Measurements from ENCODE around the gene SCGN. TPM values are rescaled to one million over a fixed set of nuclear protein-coding genes. Genes with fewer than 3 reads are reported as not detected.

SCGN gene
- polyA plus RNA-seq, 1 donor (not counting 4 experiments of a cell fraction or from before 2014, with no cell fraction given), result not detected

DNA sequence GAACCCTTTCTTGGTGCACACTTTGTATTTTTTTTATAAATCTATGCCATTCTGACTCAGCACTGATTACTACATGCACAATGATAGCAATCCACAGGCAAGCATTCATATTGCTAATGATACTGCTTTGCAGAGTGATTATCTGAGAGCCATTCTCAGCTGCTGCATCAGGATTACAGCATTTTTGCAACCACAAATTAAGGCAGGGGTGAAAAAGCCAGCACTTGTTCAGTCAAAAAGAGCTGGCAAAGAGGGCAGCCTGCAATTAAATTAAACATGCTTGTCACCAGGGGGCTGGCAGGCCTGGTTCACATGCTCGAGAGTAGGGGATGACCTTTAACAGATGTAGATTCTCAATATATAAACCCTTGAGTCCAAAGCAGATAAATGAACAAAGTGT lies 61.8 kb downstream of the SCGN start:
- no peak overlapping the region for H3K27ac ChIP-seq (ENCODE audit: control insufficient read depth, insufficient read depth, low read length)
- no peak overlapping the region for H3K4me2 ChIP-seq (ENCODE audit: control insufficient read depth, extremely low read depth, insufficient read depth, low read depth, low read length)
- DNase-seq (ENCODE audit: low read depth, low spot score) (no peak), FAIRE-seq (no peak)
- no peaks in the 10 kb centered on the region for H3K36me3 ChIP-seq (ENCODE audit: control insufficient read depth in 2 of 2, extremely low read depth in 1 of 2, insufficient read depth in 2 of 2, low read length in 2 of 2)
- no peaks in the 10 kb centered on the region for H3K9me1 ChIP-seq (ENCODE audit: control insufficient read depth, extremely low read depth, insufficient read depth, low read length)
- H3K9me3 ChIP-seq (ENCODE audit: control insufficient read depth, low read depth, low read length), result no peaks in the 10 kb centered on the region
- no peak for TF ChIP-seq EZH2 (IDR thresholded peaks at IDR 0.05; ENCODE audit: low read length)
- TF ChIP-seq, protein P1, sequence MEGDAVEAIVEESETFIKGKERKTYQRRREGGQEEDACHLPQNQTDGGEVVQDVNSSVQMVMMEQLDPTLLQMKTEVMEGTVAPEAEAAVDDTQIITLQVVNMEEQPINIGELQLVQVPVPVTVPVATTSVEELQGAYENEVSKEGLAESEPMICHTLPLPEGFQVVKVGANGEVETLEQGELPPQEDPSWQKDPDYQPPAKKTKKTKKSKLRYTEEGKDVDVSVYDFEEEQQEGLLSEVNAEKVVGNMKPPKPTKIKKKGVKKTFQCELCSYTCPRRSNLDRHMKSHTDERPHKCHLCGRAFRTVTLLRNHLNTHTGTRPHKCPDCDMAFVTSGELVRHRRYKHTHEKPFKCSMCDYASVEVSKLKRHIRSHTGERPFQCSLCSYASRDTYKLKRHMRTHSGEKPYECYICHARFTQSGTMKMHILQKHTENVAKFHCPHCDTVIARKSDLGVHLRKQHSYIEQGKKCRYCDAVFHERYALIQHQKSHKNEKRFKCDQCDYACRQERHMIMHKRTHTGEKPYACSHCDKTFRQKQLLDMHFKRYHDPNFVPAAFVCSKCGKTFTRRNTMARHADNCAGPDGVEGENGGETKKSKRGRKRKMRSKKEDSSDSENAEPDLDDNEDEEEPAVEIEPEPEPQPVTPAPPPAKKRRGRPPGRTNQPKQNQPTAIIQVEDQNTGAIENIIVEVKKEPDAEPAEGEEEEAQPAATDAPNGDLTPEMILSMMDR (optimal IDR thresholded peaks at IDR 0.05 in 1 of 3, IDR thresholded peaks at IDR 0.05 in 1 of 3, conservative IDR thresholded peaks at IDR 0.05 in 1 of 3; ENCODE audit: extremely low read depth in 1 of 3, insufficient read depth in 2 of 3, low read length in 3 of 3), result no peak
- H2AFZ ChIP-seq (ENCODE audit: control insufficient read depth, low read length), result no peak overlapping the region
- no peak overlapping the region for H3K4me3 ChIP-seq (ENCODE audit: control insufficient read depth in 2 of 3, extremely low read depth in 1 of 3, insufficient read depth in 2 of 3, low read depth in 1 of 3, low read length in 3 of 3)
- H3K4me1 ChIP-seq (ENCODE audit: control insufficient read depth, extremely low read depth, insufficient read depth, low read length), result no peaks in the 10 kb centered on the region
- H4K20me1 ChIP-seq (ENCODE audit: control insufficient read depth, extremely low read depth, insufficient read depth, low read length), result no peaks in the 10 kb centered on the region
- H3K27me3 ChIP-seq (ENCODE audit: control insufficient read depth, extremely low read depth, insufficient read depth, low read length), result no peaks in the 10 kb centered on the region
- dilution Hi-C loops (cut with MboI; ENCODE audit: extremely low pct_ligation_motif_present, low sequenced_read_pairs), result no loop called here
- no peaks in the 10 kb centered on the region for H3K79me2 ChIP-seq (ENCODE audit: control insufficient read depth, insufficient read depth, low read length)
- H3K9ac ChIP-seq (ENCODE audit: control insufficient read depth, extremely low read depth, insufficient read depth, low read length), result no peak overlapping the region

DNA sequence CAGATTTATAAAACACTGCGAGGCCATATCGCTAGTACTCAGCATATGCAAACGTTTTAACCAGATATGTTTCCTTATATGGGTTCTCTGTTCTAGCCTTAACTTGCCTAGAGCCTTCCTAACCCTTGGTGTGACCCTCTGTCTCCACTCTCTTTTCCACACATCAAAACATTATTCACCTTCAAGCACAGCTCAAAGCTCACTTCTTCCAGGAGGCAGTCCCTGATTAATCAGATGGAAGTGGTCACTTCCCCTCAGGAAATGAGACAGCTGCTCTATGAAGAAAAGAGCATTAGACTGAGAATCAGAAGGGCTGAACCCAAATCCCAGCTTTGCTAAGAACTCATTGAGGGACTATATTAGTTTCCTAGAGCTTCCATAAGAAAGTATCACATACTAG lies 62.8 kb downstream of the SCGN start:
- Histone ChIP-seq H3K4me3 (ENCODE audit: control insufficient read depth in 2 of 3, extremely low read depth in 1 of 3, insufficient read depth in 2 of 3, low read depth in 1 of 3, low read length in 3 of 3) (no peak overlapping the region), H3K9me1 (ENCODE audit: control insufficient read depth, extremely low read depth, insufficient read depth, low read length) (no peaks in the 10 kb centered on the region), H3K4me1 (ENCODE audit: control insufficient read depth, extremely low read depth, insufficient read depth, low read length) (no peaks in the 10 kb centered on the region), H3K27me3 (ENCODE audit: control insufficient read depth, extremely low read depth, insufficient read depth, low read length) (no peaks in the 10 kb centered on the region), H4K20me1 (ENCODE audit: control insufficient read depth, extremely low read depth, insufficient read depth, low read length) (no peaks in the 10 kb centered on the region), H2AFZ (ENCODE audit: control insufficient read depth, low read length) (no peak overlapping the region), H3K4me2 (ENCODE audit: control insufficient read depth, extremely low read depth, insufficient read depth, low read depth, low read length) (no peak overlapping the region), H3K36me3 (ENCODE audit: control insufficient read depth in 2 of 2, extremely low read depth in 1 of 2, insufficient read depth in 2 of 2, low read length in 2 of 2) (no peaks in the 10 kb centered on the region), H3K79me2 (ENCODE audit: control insufficient read depth, insufficient read depth, low read length) (no peaks in the 10 kb centered on the region), H3K9me3 (ENCODE audit: control insufficient read depth, low read depth, low read length) (no peaks in the 10 kb centered on the region), H3K9ac (ENCODE audit: control insufficient read depth, extremely low read depth, insufficient read depth, low read length) (no peak overlapping the region), H3K27ac (ENCODE audit: control insufficient read depth, insufficient read depth, low read length) (no peak overlapping the region)
- dilution Hi-C loops (cut with MboI; ENCODE audit: extremely low pct_ligation_motif_present, low sequenced_read_pairs), result no loop called here
- DNase-seq (ENCODE audit: low read depth, low spot score), result no peak
- no peak for TF ChIP-seq EZH2 (IDR thresholded peaks at IDR 0.05; ENCODE audit: low read length)
- TF ChIP-seq, protein P1 (optimal IDR thresholded peaks at IDR 0.05 in 1 of 3, IDR thresholded peaks at IDR 0.05 in 1 of 3, conservative IDR thresholded peaks at IDR 0.05 in 1 of 3; ENCODE audit: extremely low read depth in 1 of 3, insufficient read depth in 2 of 3, low read length in 3 of 3), result no peak
- no peak for FAIRE-seq
